GM19468 (cell line): Measurements from ENCODE around the gene GPX4.

Experiments
- ATAC-seq: cut with Tn5 transposase; IDR thresholded peaks from one replicate; pipeline ENCODE4 v1.9.1; 2021; ENCODE audit warnings: mild to moderate bottlenecking, moderate library complexity, moderate number of reproducible peaks; ENCODE audit not compliant: unreplicated experiment; ENCODE audit errors: extremely low read depth

GPX4 gene

GRCh38 chr19:1068009-1069001 is 35.5 kb upstream of the GPX4 start:
- no peak for ATAC-seq

DNA sequence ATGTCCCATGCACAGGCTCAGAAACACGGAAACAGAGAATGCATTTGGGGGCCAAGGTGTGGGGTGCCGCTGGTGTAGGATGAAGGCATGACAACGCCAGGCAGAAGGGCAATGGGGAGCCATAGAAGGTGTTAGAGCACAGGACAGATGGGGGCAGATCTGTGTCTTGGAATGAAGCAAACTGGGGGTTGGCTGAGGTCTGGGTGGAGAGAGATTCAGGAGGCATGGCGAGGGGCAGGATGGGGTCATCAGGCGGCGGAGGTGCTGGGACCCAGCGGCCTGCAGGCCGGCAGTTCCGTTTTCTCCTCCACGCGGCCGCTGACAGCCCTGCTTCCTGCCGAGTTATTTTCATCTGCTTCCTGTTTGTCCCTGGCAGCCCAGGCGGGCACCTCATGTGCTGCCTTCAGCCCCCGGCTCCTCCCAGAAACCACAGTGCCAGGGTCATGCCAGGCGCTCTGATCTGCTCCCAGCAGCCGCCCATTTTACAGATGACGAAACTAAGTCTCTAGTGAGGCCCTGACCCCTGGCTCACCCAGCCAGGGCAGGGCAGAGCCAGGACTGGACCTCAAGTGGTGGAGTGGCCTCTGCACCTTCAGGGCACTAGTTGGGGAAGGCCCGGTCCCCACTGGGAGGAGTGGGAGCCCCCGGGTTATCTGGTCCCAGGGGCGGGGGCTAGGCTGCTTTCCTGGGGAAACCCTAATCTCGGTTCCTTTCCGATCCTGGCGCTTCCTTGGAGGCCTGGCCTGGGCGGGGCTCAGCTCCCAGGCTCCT is 34.6 kb upstream of the GPX4 start:
- ATAC-seq, result no peak

DNA sequence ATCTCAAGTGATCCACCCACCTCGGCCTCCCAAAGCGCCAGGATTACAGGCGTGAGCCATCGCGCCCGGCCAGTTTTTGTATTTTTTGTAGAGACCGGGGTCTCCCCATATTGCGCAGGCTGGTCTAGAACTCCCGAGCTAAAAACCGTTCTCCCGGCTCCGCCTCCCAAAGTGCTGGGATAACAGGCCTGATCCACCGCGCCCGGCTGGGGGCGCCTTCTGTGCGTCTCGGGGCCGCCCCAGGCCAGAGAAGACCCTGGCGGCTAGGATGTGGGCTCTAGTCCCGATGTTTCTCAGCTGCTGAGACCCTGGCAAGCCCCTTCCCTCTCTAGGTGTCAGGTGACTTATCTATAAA is 33.2 kb upstream of the GPX4 start:
- ATAC-seq, result no peak

DNA sequence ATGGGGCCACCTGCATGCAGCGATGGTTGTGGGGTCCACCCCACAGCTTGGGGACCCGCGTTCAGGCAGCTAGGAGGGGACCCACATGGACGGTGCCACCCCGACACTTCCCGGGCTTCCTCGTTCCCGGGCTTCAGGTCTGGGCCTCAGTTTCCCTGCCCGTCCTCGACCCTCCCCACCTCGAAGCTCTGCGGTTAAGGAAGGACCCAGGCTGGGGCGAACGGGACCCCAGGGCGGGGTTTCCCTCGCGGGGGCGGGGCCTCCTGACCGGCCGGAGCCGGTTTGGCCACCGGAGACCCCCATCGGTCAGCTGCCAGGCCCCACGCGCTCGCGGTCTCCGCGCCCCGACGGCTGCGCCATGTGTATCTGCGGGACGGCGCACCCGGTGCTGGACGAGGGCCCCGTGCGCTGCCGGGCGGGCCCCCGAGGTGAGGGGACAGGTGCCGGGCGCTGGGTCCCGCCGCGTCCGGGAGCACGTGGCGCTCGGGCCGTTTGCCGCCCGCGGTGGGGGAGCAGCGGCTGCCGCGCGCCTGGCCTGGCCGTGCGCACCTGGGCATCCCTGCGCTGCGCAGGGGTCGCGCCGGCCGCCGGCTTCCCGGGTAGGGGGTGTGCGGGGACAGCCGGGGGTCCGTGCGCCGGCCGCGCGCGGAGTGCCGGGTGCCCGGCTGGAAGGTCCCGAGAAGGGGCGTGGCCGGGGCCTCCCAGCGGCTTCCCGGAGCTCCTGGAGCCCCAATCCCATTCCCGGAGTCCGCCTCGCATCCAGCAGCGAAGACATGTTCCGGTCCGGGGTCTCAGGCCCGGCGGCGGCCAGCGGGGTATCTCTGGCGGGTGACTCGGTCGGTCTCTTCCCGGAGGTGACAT is 32.6 kb upstream of the GPX4 start:
- ATAC-seq, result no peak

DNA sequence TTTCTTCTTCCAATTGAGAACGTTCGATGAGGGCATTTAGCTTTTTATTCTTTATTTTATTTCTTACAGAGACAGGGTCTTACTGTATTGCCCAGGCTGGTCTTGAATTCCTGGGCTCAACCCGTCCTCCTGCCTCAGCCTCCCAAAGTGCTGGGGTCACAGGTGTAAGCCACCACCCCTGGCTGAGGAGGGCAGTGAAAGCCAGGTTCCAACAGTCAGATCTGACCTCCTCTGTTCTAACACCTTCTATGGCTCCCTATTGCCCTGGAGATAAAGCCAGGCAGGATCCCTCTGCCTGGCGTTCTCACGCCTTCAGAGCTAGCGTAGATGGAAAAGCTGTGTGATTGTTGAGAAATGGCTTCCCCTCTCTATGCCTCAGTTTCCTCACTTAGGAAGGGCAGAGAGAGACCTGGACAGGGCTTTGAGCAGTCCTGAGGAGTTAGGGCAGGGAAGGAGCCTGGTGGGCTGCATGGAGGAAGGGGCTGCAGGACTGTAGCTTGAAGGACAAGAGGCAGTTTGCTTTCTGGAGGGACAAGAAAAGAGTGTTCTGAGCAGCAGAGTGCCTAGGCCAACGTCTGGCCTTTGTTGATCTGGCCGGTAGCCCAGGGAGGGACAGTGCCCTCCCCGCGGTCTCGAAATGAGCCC is 31.3 kb upstream of the GPX4 start:
- no peak for ATAC-seq

DNA sequence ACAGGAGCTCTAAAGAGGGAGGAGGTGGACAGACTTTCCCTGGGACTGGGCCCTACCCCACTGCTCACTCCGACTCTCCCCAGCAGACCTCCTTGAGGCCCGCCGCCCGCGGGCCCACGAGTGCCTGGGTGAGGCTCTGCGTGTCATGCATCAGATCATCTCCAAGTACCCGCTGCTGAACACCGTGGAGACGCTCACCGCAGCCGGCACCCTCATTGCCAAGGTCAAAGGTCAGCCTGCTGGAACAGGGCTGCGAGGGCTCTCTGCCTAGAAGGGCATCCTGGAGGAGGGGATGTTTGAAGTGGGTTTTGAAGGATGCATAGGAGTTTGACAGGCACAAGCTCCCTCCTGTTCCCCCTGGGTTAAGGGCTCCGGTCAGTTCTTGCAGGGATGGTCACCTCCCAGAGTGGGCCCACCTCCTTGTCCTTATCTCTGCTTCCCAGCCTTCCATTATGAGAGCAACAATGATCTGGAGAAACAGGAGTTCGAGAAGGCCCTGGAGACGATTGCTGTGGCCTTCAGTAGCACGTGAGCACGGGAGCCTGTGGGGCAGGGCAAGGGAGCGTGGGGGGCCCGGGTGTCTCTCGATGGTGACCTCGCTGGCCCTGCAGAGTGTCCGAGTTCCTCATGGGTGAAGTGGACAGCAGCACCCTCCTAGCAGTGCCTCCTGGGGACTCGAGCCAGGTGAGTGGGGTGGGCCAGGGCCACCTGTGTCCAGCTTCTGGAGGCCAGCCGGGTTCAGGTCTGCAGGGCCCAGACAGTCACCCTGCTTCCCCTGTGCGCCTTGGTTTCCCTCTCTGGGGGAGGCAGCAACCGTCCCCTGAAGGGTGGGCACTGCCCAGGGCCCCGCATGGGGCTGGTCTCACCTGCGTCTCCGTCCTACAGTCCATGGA is 30.5 kb upstream of the GPX4 start:
- no peak for ATAC-seq

- no peak for ATAC-seq
Measured at GRCh38 chr19:1073956-1074517, 29.8 kb upstream of the GPX4 start.

DNA sequence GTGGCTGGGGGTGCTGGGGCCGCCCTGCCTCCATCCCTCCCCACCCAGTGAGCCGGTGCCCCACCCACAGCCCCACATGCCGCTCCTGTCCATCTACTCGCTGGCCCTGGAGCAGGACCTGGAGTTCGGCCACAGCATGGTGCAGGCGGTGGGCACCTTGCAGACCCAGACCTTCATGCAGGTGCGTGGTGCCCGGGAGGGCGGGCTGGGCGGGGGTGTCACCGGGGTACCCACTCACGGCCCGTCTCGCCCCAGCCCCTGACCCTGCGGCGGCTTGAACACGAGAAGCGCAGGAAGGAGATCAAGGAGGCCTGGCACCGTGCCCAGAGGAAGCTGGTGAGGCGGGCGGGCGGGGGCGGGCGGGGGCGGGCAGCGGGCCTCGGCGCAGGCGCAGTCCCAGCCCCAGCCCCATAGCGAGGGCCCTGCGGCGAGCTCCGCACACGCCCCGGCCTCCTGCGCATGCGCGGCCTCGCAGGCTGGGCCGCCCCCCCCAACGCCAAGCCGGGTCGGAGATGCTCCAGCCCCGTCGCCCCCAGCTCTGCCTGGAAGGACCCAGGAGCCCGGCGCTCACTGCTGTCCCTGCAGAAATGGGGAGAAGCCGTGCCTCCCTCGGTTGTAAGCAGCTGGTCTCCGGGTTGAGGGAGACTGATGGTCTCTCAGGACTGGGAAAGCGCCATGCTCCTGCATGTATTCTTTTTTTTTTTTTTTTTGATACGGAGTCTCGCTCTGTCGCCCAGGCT is 29.1 kb upstream of the GPX4 start:
- ATAC-seq, result no peak

GRCh38 chr19:1076046-1076386 is 27.8 kb upstream of the GPX4 start:
- ATAC-seq, result no peak

GRCh38 chr19:1076951-1077350 is 26.8 kb upstream of the GPX4 start:
- no peak for ATAC-seq

GRCh38 chr19:1079566-1080111 is 24.2 kb upstream of the GPX4 start:
- ATAC-seq, result no peak

- ATAC-seq, result no peak
Measured at GRCh38 chr19:1080360-1081161, 23.2 kb upstream of the GPX4 start.

DNA sequence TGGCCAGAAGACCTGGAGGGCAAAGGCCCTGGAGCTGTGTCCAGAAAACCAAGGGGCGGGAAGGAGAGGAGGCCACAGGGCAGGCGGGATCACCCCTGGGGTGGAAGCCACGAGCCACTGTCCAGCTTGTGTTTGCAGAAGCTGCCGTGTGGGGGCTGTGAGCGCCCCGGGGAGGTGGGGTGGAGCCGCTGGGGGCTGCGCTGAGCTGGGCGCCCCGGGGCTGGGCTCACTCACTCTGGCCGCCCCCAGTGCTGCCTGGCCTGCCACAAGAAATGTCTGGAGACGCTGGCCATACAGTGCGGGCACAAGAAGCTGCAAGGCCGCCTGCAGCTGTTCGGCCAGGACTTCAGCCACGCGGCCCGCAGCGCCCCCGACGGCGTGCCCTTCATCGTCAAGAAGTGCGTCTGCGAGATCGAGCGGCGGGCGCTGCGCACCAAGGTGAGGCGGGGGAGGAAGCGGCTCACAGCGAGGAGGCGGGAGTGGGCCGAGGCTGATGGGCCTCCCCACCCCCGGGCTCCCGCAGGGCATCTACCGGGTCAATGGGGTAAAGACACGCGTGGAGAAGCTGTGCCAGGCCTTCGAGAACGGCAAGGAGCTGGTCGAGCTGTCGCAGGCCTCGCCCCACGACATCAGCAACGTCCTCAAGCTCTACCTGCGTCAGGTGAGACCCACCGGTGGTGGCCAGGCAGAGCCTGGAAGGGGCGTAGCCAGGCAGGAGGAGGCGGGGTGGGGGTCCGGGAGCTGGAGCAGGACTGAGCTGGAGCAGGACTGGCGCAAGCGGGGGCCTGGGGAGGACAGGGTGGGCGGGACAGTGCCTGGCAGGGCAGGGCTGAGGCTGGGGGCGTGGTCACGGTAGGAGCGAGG is 22.3 kb upstream of the GPX4 start:
- no peak for ATAC-seq

- no peak for ATAC-seq
Measured at GRCh38 chr19:1082165-1082927, 21.4 kb upstream of the GPX4 start.
